Gastroesophageal sphincter (tissue), 3 donors: ENCODE data around the gene TMEM198.

Experiments used
- CTCF ChIP-seq, 4 experiments: fragments of 200-600 bp in 2 of 4; fragments of 450-650 bp in 2 of 4; sonication (generic) in 1 of 4; IDR thresholded peaks; one replicate each; pipeline ENCODE4 v1.5.1; 2017 to 2019; ENCODE audit warnings: antibody characterized with exemption in 4 of 4, mild to moderate bottlenecking in 2 of 4, moderate library complexity in 2 of 4
- EP300 ChIP-seq: sonication (generic); formaldehyde crosslinking; IDR thresholded peaks from one replicate; pipeline ENCODE4 v1.6.1; 2017; ENCODE audit warnings: antibody characterized with exemption, mild to moderate bottlenecking
- POLR2A ChIP-seq, 2 donors: fragments of 450-650 bp; IDR thresholded peaks; one replicate each; pipeline ENCODE4 v1.6.1; 2017; ENCODE audit warnings: antibody characterized with exemption in 2 of 2, mild to moderate bottlenecking in 2 of 2, moderate library complexity in 1 of 2
- POLR2AphosphoS5 ChIP-seq: sonication (generic); formaldehyde crosslinking; IDR thresholded peaks from one replicate; pipeline ENCODE4 v1.6.1; 2017; ENCODE audit warnings: antibody characterized with exemption

- TF ChIP-seq POLR2AphosphoS5: no peak
- peak in 1 of 4 experiments; percentile 36 for TF ChIP-seq CTCF (IDR thresholded peaks at IDR 0.05)
- no peak for TF ChIP-seq EP300
- peak; percentile 50 to 55 for TF ChIP-seq POLR2A (IDR thresholded peaks at IDR 0.05)
Measured at GRCh38 chr2:219570194-219570923, 26.5 kb downstream of the TMEM198 start.
